Activated gamma-delta T cell (primary cell): Measurements from ENCODE around the gene LPIN3.

Experiments
- DNase-seq: peaks from one replicate; lab custom pipeline; 2025; lab: John Stamatoyannopoulos, UW

Gene LPIN3

DNA sequence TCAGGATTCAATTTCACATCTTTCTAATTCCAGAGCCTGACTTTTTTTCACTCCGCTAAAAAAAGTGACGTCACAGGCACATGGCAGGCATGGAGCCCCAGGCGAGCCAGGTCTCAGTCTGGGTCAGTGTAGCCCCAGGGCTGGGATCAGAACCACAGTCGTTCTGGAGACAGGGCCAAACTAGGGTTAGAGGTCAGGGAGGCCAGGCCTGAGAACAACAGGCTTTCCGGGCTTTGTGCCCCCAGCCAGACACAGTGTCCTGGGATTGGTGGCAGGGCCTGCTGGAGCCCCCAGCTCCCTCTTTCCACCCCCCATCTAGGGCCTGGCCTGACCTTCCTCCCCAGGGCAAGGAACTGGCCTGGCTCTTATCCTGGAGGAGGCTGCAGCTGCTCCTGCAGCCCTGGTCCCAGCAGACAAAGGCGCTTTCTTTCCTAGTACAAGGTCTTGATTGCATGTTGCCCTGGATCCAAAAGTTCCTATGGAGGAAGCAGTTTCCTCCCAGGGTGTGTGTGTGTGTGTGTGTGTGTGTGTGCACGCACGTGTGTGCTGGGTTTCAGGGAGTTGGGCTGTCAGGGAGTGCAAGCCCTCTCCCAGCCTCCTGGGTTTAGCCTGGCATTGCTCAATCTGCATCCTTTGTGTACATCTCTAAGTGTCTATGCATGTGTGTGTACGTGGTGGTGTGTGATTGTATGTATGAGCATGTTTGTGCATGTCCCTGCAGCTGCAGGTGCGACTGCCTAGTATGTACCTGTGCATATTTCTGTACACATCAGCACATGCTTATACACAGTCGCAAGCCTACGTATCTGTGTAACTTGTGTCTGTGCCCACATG, 52.5 kb downstream of the LPIN3 start:
- no peak for DNase-seq

DNA sequence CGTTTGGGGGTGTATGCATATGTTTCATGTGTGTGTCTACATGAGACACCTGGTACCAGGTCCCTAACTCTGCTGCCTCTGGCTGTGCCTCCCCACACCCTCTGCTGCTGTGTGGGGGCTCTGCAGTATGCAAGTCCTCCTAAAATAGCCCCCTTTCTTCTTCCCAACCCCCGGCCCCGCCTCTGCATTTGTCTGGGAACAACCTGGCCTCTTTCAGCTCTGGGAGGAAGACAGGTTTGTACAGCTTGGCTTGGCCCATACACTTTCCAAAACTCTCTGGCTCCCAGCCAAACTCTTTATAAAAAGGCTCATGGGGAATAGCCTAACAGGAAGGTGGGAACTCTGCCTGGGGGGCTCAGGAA, 53.1 kb downstream of the LPIN3 start:
- no peak for DNase-seq

DNA sequence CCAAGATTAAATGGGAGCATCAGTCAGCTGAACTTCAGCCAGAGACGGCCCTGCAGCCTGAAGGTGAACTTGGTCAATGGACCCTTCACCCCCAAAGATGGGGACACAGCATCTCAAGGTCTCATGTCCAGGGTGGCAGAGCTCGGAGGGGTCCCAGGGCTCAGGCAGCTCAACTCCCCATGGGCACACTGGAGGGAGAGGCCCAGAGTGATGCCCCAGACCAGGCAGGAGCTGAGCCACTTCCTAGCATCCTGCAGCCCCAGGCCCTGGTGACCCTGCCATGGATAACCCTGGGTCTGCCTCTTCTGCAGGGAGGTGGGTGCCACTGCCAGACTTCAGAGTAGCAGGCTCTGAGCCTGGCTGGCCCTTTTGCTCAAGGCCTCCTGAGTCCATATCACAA, 53.5 kb downstream of the LPIN3 start:
- no peak for DNase-seq

DNA sequence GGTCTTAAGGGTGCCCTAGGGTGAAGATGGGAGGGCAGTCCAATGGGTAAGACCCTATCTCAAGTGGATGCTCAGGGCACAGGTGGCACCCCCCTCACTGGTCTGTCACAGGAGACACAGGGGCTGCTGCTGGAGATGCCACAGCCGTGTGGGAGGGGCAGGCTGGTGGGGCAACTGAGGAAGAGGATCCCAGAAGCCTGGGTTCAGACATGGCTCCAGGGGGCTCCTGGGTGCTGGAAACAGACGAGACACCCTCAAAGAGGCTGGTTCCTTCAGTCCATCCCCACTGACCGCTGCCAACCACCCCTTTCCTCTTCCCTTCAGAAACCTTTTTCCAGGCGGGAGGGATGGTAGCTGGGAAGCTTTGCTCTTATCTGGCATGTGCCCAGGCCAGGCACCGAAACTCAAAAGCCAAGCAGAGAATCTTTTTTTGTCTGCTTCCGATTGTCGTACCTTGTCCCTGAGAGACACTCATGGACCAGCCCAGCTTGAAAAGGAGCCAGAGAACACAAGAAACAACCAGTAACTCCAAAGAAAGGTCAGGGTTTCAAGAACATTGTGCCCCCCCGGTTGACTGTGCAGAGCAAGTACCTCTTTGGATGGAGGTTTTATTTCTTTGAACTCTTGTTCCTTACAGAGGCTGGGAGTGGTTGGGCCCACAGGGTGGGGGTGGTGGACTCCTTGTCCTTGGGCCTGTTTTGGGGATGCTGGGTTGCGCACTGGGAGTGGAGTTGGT, 54.5 kb downstream of the LPIN3 start:
- no peak for DNase-seq

DNA sequence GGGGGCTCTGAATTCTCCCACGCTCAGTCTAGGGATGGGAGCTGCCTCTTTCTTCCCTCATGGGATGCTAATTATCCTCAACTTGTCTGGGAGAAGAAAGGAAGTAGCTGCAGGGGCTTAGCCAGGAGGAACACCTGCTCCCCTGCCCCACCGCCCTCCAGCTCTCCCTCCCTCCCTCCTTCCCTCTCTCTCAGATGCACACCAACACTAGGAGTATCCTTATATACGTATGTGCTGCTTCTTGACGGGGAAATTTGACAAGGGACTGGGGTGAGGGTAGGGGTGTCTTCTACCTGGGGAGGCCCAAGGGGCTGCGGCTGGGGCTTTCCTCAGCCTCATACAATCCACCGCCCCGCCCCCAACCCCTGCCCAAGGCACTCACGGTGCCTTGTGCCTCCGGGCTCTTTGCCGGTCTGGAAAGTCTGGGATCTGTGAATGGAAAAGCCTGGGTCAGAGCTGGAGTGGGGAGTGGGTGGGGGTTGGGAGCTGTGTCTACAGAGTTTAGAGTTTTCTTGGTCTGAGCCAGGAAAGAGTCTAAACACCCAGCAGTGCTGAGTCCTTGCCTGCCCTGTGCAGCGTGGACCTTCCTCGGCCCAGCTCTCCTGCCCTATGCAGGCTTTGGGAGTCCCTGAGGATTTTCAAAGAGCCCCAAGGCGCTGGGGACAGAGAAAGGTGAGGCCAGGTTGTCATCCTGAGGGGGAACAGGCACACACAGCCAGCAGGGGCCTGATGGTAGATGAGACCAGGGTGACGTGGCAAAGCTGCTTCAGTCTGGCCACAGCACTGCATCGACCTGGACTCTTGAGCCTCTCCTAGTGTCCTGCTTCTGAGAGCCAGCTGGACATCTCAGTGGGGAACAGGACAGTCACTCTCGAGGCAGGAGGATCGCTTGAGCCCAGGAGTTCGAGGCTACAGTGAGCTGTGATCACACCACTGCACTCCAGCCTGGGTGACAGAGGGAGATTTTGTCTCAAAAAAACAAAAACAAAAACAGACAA, 55.3 kb downstream of the LPIN3 start:
- DNase-seq, result no peak

DNA sequence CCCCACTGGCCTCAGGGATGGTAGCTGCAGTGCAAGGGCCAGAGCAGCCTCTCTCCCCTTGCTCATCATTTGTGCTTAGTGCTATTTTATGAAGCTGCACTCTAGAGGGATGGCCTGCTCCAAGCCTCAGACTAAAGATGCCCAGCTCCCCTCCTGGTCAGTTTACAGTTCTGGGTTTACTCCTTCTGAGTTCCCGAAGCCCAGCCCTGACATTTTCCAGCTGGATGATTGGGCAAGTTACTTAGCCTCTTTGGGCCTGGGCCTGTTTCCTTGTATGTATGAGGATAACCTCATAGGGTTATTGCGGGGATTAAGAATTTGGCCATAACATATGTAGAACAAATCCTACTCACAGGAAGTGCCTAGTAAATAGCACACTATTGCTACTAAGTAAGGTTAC, 57.8 kb downstream of the LPIN3 start:
- no peak for DNase-seq

DNA sequence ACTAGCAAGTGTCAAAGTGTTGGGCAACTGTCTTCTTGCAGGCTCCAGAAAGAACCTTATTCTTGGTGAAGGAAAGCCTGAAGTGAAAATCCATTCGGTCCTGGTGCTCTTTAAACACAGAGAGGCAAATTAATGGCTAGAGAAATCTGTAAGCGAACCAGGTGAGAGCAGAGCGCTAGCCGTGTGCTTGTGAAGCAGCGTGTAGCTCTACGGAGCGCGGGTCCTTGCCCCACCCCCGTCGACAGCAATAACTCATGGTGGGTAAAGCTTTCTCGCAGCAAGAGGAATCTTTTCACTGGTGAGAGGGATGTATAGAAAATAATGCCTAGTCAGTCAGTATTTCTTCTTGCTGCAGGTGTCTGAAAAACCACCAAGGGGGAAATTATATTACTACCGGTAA, 63.0 kb downstream of the LPIN3 start:
- DNase-seq, result no peak

DNA sequence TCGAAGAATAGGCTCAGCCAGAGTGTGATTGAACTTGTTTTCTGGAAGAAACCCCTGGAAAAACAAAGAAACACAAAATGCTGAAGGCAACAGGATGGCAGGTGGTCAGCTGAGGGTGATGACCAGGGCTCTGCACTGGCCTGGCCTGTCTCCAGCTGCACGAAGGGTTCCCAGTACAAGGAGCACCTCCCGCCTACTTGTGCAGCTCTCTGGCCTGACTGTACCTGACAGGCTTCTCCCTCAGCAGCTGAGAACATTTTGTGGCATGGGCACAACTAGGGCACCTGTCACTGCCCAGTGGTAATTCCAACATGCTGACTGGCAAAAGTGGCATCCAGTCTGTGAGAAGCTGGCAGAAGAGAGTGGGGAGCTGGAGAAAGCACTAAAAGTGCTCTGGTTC, 64.8 kb downstream of the LPIN3 start:
- DNase-seq, result no peak

DNA sequence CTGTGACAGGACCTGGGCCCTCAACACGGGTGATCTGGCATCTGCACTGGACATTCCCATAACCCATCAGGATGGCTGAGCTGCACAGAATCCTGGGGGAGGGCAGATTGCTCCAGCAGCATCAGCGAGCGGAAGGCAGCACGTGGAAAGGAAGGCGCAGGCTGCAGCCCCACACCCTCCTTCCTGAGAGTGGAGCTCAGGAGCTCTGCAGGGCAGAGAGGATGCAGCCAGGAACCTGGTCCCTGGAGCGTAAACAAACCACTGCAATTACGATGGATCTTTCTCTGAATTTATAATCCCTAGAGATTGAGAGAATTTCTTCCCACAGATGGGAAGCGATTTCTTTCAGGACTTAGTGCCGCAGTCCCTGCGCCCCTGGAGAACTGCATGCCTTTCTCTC, 65.7 kb downstream of the LPIN3 start:
- DNase-seq, result no peak

DNA sequence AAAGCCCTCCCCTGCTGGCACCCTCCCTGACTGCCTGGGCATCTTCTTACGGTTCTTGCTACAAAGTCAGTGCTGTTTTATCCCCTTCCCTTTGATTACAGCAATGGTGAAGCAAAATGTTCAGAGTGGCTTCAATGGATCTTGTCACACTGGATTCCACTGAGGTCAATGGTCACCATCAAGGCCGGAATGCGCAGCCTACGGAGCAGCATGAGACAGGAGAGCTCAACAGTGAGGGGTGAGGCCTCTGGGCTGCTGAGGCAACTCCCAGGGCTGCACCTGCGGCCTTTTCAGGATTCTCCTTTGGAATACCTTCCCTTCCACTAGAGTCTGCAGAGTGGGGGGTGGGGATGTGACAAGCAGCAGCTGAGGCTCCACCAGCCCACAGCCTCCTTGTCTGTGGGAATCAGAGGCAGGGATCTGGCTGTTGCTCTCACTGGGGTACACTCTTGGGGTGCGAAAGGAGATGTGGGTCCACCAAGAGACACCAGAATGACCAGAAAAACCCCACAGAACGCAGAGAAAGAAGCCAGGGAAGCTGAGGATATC, 66.3 kb downstream of the LPIN3 start:
- DNase-seq, result no peak

DNA sequence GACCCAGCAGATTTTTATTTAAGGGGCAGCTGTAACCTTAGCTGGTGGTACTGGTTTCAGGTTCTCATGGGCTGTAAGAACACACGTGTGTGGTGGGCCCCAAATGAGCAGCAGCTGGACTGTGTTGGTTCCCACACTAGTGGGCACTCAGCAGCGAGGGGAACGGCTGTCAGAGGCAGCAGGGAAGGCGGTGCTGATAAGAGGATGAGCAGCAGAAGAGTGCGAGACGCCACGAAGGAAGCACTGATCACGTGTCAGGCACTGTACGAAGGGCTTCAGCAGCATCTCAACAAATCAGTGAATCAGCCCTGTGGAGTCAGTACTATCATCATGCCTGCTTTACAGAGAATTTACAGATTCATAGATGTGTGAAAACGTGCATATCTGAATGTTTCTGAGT, 67.0 kb downstream of the LPIN3 start:
- no peak for DNase-seq

DNA sequence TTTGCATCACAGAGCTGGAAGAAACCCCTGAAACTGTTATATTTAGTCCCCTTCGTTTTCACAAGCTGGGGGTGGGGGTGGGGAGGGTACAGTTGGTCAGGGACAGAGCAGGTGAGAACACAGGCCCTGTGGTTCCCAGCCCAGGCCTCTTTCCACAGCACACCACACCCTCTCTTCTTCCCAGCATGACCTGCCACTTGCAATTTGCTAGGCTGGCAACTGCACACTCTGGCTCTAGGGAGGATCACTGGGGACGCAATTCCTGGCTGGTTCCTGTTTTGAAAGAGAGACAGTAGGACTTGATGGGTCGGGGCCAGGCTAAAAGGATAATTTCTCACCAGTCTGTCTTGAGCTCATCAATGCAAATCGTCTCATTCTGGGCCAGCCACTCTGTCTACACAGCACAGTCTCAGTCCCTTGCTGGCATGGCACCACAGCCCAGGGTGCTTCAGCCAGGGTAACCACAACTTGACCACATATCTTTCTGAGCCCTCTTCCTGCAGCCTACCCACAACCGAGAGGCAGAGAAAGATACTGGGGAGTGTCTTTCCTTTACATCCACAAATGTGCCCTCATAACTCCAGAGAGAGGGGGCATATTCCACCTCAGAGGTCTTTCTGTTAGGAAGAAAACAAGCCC, 67.7 kb downstream of the LPIN3 start:
- no peak for DNase-seq

DNA sequence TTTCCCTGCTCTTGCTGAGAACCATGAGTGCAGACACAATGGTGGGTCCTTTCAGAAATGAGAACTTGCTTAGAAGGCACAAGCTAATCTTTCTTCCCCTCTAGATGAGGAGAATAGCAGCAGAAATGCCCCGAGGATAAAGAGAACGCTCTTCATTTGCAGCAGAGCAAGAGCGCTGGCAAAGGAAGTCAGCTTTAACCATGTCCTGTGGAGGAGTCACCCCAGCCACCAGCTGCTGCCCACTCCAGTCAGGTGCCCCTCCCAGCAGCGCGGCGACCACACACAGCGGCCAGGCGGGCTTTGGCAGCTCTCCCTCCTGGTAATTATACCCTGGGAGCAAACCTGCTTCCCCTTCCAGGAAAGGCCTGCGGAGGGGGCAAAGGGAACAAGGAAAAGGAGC, 68.4 kb downstream of the LPIN3 start:
- no peak for DNase-seq
